NCI-H345 treated with DMSO at 0.1 percent for 48 hours (cell line): Measurements from ENCODE around the gene SEMA5A.

Experiments used
- DNase-seq: peaks from one replicate; lab custom pipeline; 2025; ENCODE audit not compliant: unreplicated experiment; lab: John Stamatoyannopoulos, UW

Gene SEMA5A

GRCh38 chr5:9479361-9479760 lies 66.5 kb downstream of the SEMA5A start:
- no peak for DNase-seq

DNA sequence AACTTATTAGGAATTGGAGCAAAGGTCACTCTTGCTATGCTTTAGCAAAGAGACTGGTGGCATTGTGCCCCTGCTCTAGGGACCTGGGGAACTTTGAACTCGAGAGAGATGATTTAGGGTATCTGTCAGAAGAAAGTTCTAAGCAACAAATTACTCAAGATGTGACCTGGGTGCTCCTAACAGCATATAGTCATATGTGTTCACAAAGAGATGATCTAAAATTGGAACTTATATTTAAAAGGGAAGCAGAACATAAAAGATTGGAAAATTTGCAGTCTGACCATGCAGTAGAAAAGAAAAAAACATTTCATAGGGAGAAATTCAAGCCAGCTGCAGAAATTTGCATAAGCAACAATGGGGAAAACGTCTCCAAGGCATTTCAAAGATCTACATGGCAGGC lies 68.3 kb downstream of the SEMA5A start:
- DNase-seq = no peak

DNA sequence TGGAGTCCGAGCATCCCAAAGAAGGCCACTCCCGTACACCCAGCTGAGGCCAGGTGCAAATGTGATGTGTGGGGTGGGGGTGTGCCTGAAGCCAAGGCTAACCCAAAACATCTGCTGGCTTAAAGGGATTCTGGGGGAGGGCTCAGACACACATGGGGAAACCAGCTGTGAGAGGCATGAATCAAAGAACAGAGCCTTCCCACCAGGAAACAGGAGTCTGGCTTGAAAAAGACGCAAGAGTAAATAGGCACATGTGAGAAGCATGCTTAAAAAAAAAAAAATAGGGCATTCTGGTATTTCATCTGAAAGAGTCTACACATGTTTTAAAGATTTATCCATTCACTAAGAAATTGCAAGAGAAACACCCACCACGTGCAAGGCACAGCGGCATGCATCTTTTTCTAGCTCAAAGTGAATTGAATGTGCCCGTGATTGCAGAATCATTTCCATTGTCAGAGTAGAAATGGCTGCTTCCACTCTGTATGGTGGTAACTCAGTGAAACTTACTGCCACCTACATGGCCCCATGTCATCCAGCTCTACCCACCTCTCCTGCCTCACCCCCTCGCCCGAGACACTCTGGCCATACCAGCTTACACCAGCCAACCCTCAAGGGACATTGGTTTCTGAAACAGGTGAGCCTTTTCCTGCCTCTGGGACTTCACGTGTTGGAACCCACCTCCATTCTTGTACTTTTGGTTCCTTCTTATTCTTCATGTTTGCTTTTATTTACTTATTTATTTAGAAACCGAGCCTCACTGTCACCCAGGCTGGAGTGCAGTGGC lies 71.5 kb downstream of the SEMA5A start:
- DNase-seq = no peak

GRCh38 chr5:9473624-9474023 lies 72.3 kb downstream of the SEMA5A start:
- no peak for DNase-seq

DNA sequence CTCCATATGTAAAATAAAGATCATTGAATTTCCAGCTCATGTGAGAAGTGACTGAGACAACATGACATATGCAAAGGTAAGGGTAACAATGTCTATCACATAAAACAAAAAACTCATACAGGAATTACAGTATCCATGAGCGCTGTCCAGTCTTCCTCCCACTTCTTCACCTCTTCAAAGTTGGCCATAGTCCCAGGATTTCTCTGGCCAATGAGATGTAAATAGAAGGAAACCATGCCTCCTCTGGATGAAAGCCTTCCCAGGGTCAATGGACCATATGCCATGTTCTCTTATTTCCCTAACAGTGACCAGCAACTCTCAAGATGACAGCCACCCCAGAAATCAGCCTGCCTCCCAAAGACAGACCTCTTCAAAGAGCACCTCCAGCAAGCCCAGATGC lies 75.5 kb downstream of the SEMA5A start:
- DNase-seq = no peak

DNA sequence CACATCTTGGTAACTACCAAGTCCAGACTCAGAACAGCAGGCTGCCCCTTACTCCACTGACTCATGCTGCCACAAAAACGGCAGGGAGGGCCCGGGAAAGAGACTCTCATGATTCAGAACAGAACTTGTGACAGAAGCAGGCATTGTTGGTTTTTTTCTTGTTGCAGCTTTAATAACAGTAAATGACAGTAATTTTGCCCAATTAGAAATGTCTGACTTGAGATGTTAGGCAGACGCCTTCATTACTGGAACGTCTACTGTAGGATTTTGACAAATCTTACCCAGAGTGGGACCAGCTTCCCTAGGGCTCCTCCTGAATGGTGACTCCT lies 77.9 kb downstream of the SEMA5A start:
- no peak for DNase-seq

DNA sequence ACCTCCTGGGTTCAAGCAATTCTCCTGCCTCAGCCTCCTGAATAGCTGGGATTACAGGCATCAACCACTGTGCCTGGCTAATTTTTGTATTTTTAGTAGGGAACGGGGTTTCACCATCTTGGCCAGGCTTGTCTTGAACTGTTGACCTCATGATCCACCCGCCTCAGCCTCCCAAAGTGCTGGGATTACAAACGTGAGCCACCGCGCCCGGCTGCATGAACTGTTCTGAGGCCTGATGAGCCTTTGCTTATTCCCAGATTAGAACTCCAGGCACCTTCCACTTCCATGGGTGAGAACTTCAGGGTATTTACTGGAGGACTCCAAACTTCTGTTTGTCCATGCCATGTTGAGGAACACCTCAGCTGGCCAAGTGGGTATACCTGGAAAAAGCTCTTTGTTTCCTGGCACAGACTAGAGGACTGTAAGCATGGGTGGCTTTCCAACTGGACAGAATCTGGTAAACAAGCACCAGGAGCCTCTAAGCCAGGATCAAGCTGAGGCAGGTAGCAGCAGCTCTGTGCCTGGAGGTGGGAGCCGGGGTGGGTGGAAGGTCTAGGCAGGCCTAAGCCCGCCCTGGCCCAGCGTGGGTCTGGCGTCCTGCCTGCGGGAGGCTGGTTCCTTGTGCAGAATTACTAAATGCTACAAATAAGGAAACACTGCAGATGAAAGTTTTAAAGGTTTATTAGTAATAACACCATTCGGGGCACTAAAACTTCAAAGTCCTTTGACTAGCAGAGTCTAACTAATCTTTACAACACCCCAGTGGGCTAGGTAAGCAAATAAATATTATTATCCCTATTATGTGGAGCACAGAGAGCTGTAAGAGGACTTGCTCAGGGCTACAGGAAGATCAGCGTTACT lies 78.4 kb downstream of the SEMA5A start:
- DNase-seq = no peak

- DNase-seq = no peak
Observed at GRCh38 chr5:9466697-9467096, 79.2 kb downstream of the SEMA5A start.

GRCh38 chr5:9464478-9464877 lies 81.4 kb downstream of the SEMA5A start:
- DNase-seq = no peak

GRCh38 chr5:9462109-9462508 lies 83.8 kb downstream of the SEMA5A start:
- no peak for DNase-seq

DNA sequence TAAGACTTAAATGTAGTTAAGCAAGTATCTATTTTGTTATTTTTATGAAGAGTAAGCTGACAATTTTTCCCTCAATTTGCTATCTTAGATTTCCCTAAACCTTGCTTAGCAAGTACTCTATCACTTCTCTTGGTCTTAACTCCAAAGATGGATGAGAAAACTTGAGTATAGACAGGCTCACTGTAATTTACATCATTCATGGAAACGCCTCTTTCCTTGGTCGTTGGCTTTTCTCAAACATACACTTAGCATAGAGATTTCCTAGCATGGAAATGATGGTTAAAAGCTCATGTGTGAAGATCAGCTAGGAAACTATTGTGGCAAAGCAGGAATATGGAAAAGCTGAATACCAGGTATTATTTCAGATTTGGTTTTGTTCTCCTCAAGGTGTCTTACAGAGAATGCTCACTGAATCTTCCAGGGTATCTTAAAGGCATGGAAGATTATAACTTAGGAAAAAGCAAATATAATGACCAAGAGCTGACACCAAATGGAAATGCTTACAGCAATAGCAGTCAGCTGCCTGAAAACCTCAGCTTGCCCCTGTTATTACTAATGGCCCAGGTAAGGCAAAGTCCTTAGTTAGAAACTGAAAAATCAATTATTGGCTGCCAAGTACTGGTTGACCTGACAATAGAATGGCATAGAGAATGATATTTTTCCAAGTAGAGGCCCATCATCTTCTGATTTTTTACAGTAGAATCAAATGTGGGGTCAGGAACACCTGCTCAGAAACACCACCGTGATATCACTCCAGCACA lies 84.8 kb downstream of the SEMA5A start:
- DNase-seq = no peak

DNA sequence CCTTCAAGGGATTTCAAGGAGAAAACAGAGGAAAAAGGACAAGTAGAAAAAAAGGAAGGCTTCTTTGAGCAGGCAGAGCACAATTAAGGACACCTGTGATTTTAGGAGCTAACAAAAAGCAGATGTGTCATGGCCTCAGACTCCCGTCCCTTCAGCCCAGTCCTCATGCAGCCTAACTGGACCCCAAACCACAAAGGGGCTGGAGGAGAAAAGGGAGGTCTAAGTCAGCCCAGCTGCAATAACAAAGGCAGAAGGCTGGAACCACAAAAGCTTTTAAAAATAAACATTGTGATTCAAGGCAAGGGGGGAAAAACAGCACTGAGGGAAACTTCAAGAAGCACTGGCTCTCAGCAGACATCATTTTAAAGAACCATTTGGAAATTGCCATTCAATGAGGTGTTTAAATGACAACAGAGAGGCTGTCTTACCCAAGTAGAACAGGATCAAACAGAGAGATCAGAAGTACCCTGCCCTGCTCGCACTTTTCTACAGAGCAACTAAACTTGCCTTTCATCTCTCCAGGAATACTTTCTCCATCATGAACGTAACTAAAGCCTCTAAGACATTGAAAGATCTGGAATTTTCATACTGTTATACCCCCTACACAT lies 89.3 kb downstream of the SEMA5A start:
- no peak for DNase-seq

DNA sequence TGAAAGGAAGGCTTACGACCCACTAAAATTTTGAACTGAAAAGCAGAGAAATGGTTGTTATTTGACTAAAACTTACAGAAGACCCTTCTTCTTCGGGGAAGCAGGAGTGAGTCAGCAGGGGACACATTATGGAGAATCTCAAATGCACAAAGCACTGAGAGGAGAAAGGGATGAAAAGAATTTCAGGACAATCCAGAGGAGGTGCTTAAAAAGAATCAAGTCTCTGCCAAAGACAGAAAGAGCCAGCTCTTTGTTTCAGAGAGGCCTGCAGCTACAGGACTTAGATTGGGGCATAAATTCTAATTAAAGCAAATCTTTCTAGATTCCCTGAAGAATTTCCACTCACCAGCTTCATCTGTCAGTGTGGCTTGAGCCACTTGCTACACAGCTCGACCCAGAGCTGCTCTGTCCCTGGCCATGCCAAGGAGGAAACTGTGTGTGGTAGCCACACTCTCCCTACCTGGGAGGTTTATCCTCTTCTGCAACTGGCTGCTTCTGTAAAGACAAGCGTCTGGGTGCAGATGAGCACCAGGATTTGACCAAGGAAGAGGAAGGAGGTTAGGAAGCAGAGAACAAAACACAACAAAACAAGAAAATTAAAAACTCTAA lies 89.9 kb downstream of the SEMA5A start:
- DNase-seq = no peak

- no peak for DNase-seq
Observed at GRCh38 chr5:9454491-9454890, 91.4 kb downstream of the SEMA5A start.

DNA sequence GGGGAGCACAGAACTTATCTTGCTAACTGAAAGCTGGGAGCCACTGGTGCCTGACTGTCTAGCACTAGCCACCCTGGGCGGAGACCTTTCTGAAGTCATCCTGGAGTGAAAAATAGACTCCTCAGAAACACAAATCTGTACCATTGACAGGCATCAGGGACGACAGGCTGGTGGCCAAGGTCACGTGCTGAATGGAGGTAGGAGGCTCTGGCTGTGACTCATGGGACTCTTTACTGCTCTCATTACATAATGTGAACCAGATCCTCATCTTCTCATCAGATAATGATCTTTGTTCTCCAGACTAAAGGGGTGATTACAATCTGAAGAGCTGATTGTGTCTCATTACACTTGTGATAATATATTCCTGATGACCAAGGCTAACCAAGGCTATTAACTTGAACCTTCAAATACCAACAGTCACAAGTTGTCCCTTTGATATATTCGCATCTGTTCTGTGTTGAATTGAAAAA lies 91.8 kb downstream of the SEMA5A start:
- no peak for DNase-seq

DNA sequence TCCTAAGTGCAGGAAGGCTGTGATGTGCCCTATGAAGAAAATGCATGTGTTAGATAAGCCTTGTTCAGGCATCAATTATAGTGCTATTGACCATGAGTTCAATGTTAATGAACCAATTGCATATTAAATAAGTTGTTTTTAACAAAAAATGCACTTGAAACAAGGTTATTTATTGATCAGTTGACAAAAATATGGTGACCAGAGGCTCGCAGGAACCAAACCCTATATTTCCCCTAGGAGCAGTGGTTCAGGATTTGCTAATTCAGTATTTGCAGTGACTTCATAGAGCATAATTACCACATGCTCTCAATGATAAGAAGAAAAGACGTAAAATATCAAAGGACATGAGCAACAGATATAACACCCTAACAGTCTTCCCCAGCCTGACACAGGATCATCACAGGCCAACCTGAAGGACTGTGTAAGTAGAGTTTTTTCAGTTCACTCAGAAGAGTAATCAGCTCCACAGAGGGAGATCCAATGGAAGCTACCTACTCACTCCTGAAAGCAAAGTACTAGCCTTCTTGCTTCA lies 92.3 kb downstream of the SEMA5A start:
- DNase-seq = no peak

DNA sequence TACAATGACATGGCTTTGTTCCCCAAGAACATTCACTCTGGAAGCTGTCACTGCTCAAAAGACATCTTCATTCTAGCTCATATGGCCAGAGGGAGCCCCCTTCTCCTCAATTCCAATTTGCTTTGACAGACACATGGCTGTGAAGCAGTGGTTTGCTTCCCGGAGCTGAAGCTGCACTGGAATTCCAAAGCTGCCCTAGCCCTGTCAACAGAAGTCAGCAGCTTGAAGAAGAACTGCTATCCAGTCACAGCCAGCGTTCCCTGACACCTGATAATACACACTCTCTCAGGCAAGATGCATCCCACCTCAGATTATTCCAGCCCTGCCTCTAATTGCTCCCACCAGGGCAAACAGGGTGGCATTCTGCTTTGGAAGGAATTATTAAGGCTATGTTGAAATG lies 93.7 kb downstream of the SEMA5A start:
- DNase-seq = no peak

GRCh38 chr5:9451037-9451436 lies 94.8 kb downstream of the SEMA5A start:
- DNase-seq = no peak

DNA sequence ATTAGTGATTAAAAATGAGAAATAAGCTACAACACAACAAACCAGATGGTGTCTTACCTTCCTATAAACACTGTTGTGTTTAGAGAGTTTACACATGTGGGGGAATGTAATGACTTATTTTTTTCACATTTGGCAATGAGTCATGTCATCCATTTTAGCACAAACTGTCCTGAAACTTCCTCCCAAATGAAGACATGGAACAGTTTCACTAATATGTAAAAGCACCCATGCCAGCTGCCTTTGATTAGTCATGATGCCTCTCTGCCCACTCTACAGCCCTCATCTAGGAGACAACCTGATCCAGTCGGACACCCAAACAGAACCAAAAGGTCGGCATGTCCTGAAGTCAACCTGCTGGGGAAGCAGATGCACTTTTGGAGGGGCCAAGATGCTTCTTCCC lies 98.2 kb downstream of the SEMA5A start:
- no peak for DNase-seq

DNA sequence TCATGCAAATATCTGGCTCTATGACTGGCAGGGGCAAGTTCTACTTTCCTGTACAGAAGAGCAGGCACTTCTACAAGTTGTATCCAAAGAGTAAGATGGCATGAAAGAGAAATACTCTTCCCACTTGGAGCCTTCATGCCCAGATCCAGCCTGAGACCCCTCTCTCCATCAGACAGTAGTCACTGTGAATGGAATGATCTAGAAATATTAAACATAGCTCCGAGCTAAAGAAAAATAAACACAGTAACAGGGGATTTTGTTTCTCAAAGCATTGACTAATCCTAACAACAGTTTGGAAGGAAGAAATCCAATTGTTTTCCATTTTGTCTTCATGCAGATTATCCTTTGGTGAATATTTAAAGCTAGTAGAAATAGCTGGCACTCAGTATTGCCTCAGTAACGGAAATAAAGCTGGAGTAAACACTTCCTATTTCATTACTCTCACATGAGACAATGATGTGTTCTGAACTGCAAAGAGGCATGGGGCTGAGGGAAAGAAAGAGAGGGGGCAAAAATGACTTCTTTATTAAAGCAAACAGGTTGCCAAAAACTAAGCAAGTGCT lies 100.0 kb downstream of the SEMA5A start:
- DNase-seq = no peak
